Fibroblast of skin of right quadriceps (primary cell): ENCODE results near the gene SPTLC3.
A peak's percentile ranks its signal among the peaks of the same experiment; 100 is the strongest.

ENCODE experiments used
- DNase-seq: peaks from one replicate; pipeline ENCODE4 v3.0.0-alpha.2; 2013

Gene SPTLC3

GRCh38 chr20:13034936-13035335, 26.2 kb downstream of the SPTLC3 start:
- no peak for DNase-seq

- DNase-seq: no peak
Observed at GRCh38 chr20:13035399-13036152, 26.8 kb downstream of the SPTLC3 start.

GRCh38 chr20:13037727-13038126, 29.0 kb downstream of the SPTLC3 start:
- DNase-seq: peak; percentile 6

GRCh38 chr20:13041574-13042457, 33.0 kb downstream of the SPTLC3 start:
- DNase-seq: peak; percentile 20

- no peak for DNase-seq
Observed at GRCh38 chr20:13042458-13042794, 33.7 kb downstream of the SPTLC3 start.

- DNase-seq: no peak
Observed at GRCh38 chr20:13046409-13046808, 37.6 kb downstream of the SPTLC3 start.

- DNase-seq: no peak
Observed at GRCh38 chr20:13054011-13054410, 45.2 kb downstream of the SPTLC3 start.

GRCh38 chr20:13058666-13059389, 50.1 kb downstream of the SPTLC3 start:
- DNase-seq: no peak

GRCh38 chr20:13059398-13060136, 50.8 kb downstream of the SPTLC3 start:
- DNase-seq: no peak

GRCh38 chr20:13060327-13060726, 51.6 kb downstream of the SPTLC3 start:
- DNase-seq: no peak

GRCh38 chr20:13061381-13061780, 52.6 kb downstream of the SPTLC3 start:
- no peak for DNase-seq

- DNase-seq: no peak
Observed at GRCh38 chr20:13062789-13063188, 54.0 kb downstream of the SPTLC3 start.

GRCh38 chr20:13068336-13068735, 59.6 kb downstream of the SPTLC3 start:
- no peak for DNase-seq

- no peak for DNase-seq
Observed at GRCh38 chr20:13081877-13082276, 73.1 kb downstream of the SPTLC3 start.

GRCh38 chr20:13082378-13082777, 73.6 kb downstream of the SPTLC3 start:
- no peak for DNase-seq

- DNase-seq: no peak
Observed at GRCh38 chr20:13085275-13085674, 76.5 kb downstream of the SPTLC3 start.

- DNase-seq: no peak
Observed at GRCh38 chr20:13089950-13090469, 81.2 kb downstream of the SPTLC3 start.

GRCh38 chr20:13092111-13092510, 83.3 kb downstream of the SPTLC3 start:
- no peak for DNase-seq

GRCh38 chr20:13094976-13095375, 86.2 kb downstream of the SPTLC3 start:
- DNase-seq: no peak

GRCh38 chr20:13098720-13099355, 90.1 kb downstream of the SPTLC3 start:
- no peak for DNase-seq

- DNase-seq: no peak
Observed at GRCh38 chr20:13099676-13100075, 90.9 kb downstream of the SPTLC3 start.

- no peak for DNase-seq
Observed at GRCh38 chr20:13101276-13101675, 92.5 kb downstream of the SPTLC3 start.
